ENCODE measurements around the gene KSR1. TPM values are rescaled to one million over a fixed set of nuclear protein-coding genes. Genes with fewer than 3 reads are reported as not detected.
A peak's percentile ranks its signal among the peaks of the same experiment; 100 is the strongest.

The KSR1 gene
- total and polyA plus RNA-seq, 2 experiments from 2014 or later = 7.8 to 53.2 TPM

DNA sequence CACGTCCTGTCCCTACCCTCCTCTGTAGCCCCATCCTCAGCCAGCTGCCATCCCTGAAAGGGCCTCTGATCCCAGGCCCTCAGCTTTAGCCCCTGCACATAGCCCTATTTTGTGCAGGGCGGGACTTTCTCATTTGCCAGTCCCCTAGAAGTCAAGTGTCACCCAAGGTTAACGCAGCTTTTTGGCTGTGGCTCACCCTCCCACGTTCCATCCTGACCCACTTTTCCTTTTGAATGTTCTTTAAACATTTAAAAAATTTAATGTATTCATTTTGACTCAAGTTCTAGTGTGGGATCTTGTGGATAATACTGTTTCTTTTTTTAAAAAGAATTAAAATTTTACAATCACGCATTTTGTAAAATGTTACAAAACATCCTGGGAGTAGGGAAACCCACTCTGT lies 112.6 kb downstream of the KSR1 start:
- Histone ChIP-seq H3K36me3 (ENCODE audit: insufficient read depth) (no peaks in the 10 kb centered on the region), H3K79me2 (replicated peaks; ENCODE audit: insufficient read depth) (peaks cover 46% of the 10 kb centered on the region), H3K4me1 (ENCODE audit: insufficient read depth) (peaks cover 25% of the 10 kb centered on the region), H4K20me1 (replicated peaks; ENCODE audit: insufficient read depth) (peaks cover 10% of the 10 kb centered on the region; the same call in 1 of the 2 replicates), H2AFZ (no peak overlapping the region), H3K9me2 (ENCODE audit: insufficient read depth) (no peaks in the 10 kb centered on the region), H3K27me3 (ENCODE audit: insufficient read depth) (no peaks in the 10 kb centered on the region), H3K4me3 (no peak overlapping the region), H3K27ac (ENCODE audit: low read depth) (peak overlapping the region; percentile 80; the same call in 1 of the 2 replicates), H3K4me2 (no peak overlapping the region), H3F3A (replicated peaks; ENCODE audit: low read depth) (no peaks in the 10 kb centered on the region)
- H3K36me3 Mint-ChIP-seq (ENCODE audit: low read depth) = peaks cover 5% of the 10 kb centered on the region; the same call in 2 of the 3 replicates
- DNase-seq (ENCODE audit: low spot score) (no peak), ATAC-seq (no peak)
- H3K9me3 Mint-ChIP-seq = no peaks in the 10 kb centered on the region; the same call in 2 of the 3 replicates
- peaks cover 41% of the 10 kb centered on the region for H3K4me1 Mint-ChIP-seq
- 0 out of 2 replicates have a peak overlapping the region, but pooled peaks have one; percentile 56 for H3K27ac Mint-ChIP-seq
- TF ChIP-seq CREB1 (CRISPR knock-in tag; IDR thresholded peaks at IDR 0.05; ENCODE audit: low read depth) (no peak), POLR2AphosphoS5 (IDR thresholded peaks at IDR 0.05; ENCODE audit: low read depth) (no peak), EZH2 (IDR thresholded peaks at IDR 0.05; ENCODE audit: low read depth, unreplicated experiment) (no peak), JUNB (IDR thresholded peaks at IDR 0.05; ENCODE audit: unreplicated experiment) (no peak), STAT1 (IDR thresholded peaks at IDR 0.05; ENCODE audit: unreplicated experiment) (no peak), ZNF114 (CRISPR knock-in tag; IDR thresholded peaks at IDR 0.05) (no peak), NANOG (IDR thresholded peaks at IDR 0.05; ENCODE audit: borderline replicate concordance) (no peak), ZNF331 (CRISPR knock-in tag; IDR thresholded peaks at IDR 0.05; ENCODE audit: low read depth) (no peak), EZH2phosphoT487 (IDR thresholded peaks at IDR 0.05; ENCODE audit: unreplicated experiment) (no peak)
- TF ChIP-seq, protein P1, sequence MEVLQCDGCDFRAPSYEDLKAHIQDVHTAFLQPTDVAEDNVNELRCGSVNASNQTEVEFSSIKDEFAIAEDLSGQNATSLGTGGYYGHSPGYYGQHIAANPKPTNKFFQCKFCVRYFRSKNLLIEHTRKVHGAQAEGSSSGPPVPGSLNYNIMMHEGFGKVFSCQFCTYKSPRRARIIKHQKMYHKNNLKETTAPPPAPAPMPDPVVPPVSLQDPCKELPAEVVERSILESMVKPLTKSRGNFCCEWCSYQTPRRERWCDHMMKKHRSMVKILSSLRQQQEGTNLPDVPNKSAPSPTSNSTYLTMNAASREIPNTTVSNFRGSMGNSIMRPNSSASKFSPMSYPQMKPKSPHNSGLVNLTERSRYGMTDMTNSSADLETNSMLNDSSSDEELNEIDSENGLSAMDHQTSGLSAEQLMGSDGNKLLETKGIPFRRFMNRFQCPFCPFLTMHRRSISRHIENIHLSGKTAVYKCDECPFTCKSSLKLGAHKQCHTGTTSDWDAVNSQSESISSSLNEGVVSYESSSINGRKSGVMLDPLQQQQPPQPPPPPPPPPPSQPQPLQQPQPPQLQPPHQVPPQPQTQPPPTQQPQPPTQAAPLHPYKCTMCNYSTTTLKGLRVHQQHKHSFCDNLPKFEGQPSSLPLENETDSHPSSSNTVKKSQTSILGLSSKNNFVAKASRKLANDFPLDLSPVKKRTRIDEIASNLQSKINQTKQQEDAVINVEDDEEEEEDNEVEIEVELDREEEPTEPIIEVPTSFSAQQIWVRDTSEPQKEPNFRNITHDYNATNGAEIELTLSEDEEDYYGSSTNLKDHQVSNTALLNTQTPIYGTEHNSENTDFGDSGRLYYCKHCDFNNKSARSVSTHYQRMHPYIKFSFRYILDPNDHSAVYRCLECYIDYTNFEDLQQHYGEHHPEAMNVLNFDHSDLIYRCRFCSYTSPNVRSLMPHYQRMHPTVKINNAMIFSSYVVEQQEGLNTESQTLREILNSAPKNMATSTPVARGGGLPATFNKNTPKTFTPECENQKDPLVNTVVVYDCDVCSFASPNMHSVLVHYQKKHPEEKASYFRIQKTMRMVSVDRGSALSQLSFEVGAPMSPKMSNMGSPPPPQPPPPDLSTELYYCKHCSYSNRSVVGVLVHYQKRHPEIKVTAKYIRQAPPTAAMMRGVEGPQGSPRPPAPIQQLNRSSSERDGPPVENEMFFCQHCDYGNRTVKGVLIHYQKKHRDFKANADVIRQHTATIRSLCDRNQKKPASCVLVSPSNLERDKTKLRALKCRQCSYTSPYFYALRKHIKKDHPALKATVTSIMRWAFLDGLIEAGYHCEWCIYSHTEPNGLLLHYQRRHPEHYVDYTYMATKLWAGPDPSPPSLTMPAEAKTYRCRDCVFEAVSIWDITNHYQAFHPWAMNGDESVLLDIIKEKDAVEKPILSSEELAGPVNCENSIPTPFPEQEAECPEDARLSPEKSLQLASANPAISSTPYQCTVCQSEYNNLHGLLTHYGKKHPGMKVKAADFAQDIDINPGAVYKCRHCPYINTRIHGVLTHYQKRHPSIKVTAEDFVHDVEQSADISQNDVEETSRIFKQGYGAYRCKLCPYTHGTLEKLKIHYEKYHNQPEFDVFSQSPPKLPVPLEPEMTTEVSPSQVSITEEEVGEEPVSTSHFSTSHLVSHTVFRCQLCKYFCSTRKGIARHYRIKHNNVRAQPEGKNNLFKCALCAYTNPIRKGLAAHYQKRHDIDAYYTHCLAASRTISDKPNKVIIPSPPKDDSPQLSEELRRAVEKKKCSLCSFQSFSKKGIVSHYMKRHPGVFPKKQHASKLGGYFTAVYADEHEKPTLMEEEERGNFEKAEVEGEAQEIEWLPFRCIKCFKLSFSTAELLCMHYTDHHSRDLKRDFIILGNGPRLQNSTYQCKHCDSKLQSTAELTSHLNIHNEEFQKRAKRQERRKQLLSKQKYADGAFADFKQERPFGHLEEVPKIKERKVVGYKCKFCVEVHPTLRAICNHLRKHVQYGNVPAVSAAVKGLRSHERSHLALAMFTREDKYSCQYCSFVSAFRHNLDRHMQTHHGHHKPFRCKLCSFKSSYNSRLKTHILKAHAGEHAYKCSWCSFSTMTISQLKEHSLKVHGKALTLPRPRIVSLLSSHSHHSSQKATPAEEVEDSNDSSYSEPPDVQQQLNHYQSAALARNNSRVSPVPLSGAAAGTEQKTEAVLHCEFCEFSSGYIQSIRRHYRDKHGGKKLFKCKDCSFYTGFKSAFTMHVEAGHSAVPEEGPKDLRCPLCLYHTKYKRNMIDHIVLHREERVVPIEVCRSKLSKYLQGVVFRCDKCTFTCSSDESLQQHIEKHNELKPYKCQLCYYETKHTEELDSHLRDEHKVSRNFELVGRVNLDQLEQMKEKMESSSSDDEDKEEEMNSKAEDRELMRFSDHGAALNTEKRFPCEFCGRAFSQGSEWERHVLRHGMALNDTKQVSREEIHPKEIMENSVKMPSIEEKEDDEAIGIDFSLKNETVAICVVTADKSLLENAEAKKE (CRISPR knock-in tag; IDR thresholded peaks at IDR 0.05) = no peak
- TF ChIP-seq, protein P2, sequence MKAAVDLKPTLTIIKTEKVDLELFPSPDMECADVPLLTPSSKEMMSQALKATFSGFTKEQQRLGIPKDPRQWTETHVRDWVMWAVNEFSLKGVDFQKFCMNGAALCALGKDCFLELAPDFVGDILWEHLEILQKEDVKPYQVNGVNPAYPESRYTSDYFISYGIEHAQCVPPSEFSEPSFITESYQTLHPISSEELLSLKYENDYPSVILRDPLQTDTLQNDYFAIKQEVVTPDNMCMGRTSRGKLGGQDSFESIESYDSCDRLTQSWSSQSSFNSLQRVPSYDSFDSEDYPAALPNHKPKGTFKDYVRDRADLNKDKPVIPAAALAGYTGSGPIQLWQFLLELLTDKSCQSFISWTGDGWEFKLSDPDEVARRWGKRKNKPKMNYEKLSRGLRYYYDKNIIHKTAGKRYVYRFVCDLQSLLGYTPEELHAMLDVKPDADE (IDR thresholded peaks at IDR 0.05) = no peak
- TF ChIP-seq, protein P3, sequence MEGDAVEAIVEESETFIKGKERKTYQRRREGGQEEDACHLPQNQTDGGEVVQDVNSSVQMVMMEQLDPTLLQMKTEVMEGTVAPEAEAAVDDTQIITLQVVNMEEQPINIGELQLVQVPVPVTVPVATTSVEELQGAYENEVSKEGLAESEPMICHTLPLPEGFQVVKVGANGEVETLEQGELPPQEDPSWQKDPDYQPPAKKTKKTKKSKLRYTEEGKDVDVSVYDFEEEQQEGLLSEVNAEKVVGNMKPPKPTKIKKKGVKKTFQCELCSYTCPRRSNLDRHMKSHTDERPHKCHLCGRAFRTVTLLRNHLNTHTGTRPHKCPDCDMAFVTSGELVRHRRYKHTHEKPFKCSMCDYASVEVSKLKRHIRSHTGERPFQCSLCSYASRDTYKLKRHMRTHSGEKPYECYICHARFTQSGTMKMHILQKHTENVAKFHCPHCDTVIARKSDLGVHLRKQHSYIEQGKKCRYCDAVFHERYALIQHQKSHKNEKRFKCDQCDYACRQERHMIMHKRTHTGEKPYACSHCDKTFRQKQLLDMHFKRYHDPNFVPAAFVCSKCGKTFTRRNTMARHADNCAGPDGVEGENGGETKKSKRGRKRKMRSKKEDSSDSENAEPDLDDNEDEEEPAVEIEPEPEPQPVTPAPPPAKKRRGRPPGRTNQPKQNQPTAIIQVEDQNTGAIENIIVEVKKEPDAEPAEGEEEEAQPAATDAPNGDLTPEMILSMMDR (conservative IDR thresholded peaks at IDR 0.05; ENCODE audit: low read depth in 2 of 2) = no peak
- TF ChIP-seq, protein P4, sequence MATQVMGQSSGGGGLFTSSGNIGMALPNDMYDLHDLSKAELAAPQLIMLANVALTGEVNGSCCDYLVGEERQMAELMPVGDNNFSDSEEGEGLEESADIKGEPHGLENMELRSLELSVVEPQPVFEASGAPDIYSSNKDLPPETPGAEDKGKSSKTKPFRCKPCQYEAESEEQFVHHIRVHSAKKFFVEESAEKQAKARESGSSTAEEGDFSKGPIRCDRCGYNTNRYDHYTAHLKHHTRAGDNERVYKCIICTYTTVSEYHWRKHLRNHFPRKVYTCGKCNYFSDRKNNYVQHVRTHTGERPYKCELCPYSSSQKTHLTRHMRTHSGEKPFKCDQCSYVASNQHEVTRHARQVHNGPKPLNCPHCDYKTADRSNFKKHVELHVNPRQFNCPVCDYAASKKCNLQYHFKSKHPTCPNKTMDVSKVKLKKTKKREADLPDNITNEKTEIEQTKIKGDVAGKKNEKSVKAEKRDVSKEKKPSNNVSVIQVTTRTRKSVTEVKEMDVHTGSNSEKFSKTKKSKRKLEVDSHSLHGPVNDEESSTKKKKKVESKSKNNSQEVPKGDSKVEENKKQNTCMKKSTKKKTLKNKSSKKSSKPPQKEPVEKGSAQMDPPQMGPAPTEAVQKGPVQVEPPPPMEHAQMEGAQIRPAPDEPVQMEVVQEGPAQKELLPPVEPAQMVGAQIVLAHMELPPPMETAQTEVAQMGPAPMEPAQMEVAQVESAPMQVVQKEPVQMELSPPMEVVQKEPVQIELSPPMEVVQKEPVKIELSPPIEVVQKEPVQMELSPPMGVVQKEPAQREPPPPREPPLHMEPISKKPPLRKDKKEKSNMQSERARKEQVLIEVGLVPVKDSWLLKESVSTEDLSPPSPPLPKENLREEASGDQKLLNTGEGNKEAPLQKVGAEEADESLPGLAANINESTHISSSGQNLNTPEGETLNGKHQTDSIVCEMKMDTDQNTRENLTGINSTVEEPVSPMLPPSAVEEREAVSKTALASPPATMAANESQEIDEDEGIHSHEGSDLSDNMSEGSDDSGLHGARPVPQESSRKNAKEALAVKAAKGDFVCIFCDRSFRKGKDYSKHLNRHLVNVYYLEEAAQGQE (IDR thresholded peaks at IDR 0.05; ENCODE audit: unreplicated experiment) = no peak
- H3K4me3 Mint-ChIP-seq = no peak overlapping the region
- peaks cover 8% of the 10 kb centered on the region for H3K27me3 Mint-ChIP-seq (ENCODE audit: insufficient read depth, low read depth, poor library complexity)
